H1 (cell line): ENCODE measurements around the gene RADX. TPM values are rescaled to one million over a fixed set of nuclear protein-coding genes. Genes with fewer than 3 reads are reported as not detected.

ENCODE experiments used
- CTCF ChIA-PET: fragments of 300-600 bp; sonication (Branson Sonifier 250); formaldehyde crosslinking; loops from one replicate; lab custom pipeline; 2021; ENCODE audit not compliant: partially characterized antibody; lab: Charles Lee
- POLR2A ChIA-PET: fragments of 300-600 bp; sonication (Branson Sonifier 250); formaldehyde crosslinking; loops from one replicate; lab custom pipeline; 2021; ENCODE audit warnings: inconsistent platforms; ENCODE audit not compliant: partially characterized antibody; lab: Charles Lee
- DNase-seq, 2 experiments: peaks; one replicate each; pipeline versions ENCODE4 v3.0.0 to v3.0.0-alpha.2; 2010 to 2022; ENCODE audit warnings: low spot score in 2 of 2, low read depth in 1 of 2, mixed read lengths in 1 of 2
- FAIRE-seq: peaks from 2 replicates; lab custom pipeline; 2011; peaks lifted over from hg19 to GRCh38; lab: Jason Lieb, UNC
- H2AFZ ChIP-seq: 2 replicates; pipeline ENCODE4 v1.8.1; 2012; ENCODE audit warnings: low read length, inconsistent platforms
- H2AK5ac ChIP-seq: 2 replicates; pipeline ENCODE4 v1.6.1; 2013; ENCODE audit warnings: low read depth, low read length
- H2BK120ac ChIP-seq: replicated peaks from 2 replicates; pipeline ENCODE3; 2013; ENCODE audit warnings: low read depth, low read length, inconsistent platforms
- H2BK12ac ChIP-seq: 2 replicates; pipeline ENCODE4 v1.6.1; 2013; ENCODE audit warnings: low read depth, low read length
- H2BK15ac ChIP-seq: 2 replicates; pipeline ENCODE4 v1.6.1; 2013; ENCODE audit warnings: low read length
- H2BK20ac ChIP-seq: 2 replicates; pipeline ENCODE4 v1.6.1; 2013; ENCODE audit warnings: low read length
- H2BK5ac ChIP-seq: 2 replicates; pipeline ENCODE4 v1.6.1; 2013; ENCODE audit warnings: low read depth, low read length
- H3K14ac ChIP-seq: 2 replicates; pipeline ENCODE4 v1.6.1; 2013; ENCODE audit warnings: inconsistent platforms; ENCODE audit not compliant: insufficient read length
- H3K18ac ChIP-seq: 2 replicates; pipeline ENCODE4 v1.6.1; 2013; ENCODE audit warnings: low read length; ENCODE audit errors: extremely low read depth
- H3K23ac ChIP-seq: 2 replicates; pipeline ENCODE4 v1.6.1; 2013; ENCODE audit warnings: inconsistent platforms; ENCODE audit not compliant: insufficient read length
- H3K23me2 ChIP-seq: 2 replicates; pipeline ENCODE4 v1.6.1; 2013; ENCODE audit warnings: low read depth, low read length
- H3K27ac ChIP-seq: 2 replicates; pipeline ENCODE4 v1.6.1; 2011; ENCODE audit warnings: low read depth, low read length, inconsistent platforms
- H3K27me3 ChIP-seq, 4 experiments: replicated peaks in 1 of 4; 1 replicate in 1 of 4; 2 replicates in 3 of 4; pipeline versions ENCODE4 v1.6.1 to v1.8.1; 2011 to 2013; ENCODE audit warnings: low read length in 3 of 4, mild to moderate bottlenecking in 3 of 4, inconsistent platforms in 2 of 4, mixed read lengths in 2 of 4, moderate library complexity in 1 of 4; ENCODE audit not compliant: control insufficient read depth in 3 of 4, insufficient read depth in 3 of 4; ENCODE audit errors: extremely low read depth in 1 of 4
- H3K36me3 ChIP-seq, 4 experiments: 2 replicates each; pipeline versions ENCODE4 v1.6.1 to v1.8.1; 2011 to 2013; ENCODE audit warnings: mild to moderate bottlenecking in 4 of 4, low read length in 3 of 4, moderate library complexity in 2 of 4, control low read depth in 1 of 4, inconsistent platforms in 1 of 4; ENCODE audit not compliant: insufficient read depth in 4 of 4, control insufficient read depth in 2 of 4
- H3K4ac ChIP-seq: replicated peaks from 2 replicates; pipeline ENCODE3; 2013; ENCODE audit warnings: low read length, low read depth, mixed read lengths, inconsistent platforms; ENCODE audit not compliant: insufficient read length
- H3K4me1 ChIP-seq, 4 experiments: replicated peaks in 1 of 4; 1 replicate in 1 of 4; 2 replicates in 3 of 4; pipeline versions ENCODE4 v1.6.1 to v1.8.1; 2011 to 2013; ENCODE audit warnings: low read length in 3 of 4, inconsistent platforms in 2 of 4, mixed read lengths in 1 of 4; ENCODE audit not compliant: insufficient read depth in 4 of 4, control insufficient read depth in 3 of 4
- H3K4me2 ChIP-seq, 2 experiments: 2 replicates each; pipeline versions ENCODE4 v1.6.1 to v1.8.1; 2011 to 2013; ENCODE audit warnings: low read depth in 2 of 2, low read length in 2 of 2, control low read depth in 1 of 2, inconsistent platforms in 1 of 2, mild to moderate bottlenecking in 1 of 2; ENCODE audit not compliant: insufficient read depth in 1 of 2
- H3K4me3 ChIP-seq, 4 experiments: fragments of 200-600, 300-600 bp in 1 of 4; sonication (generic), shearing (Covaris generic), sonication (Bioruptor Twin) in 1 of 4; 2 replicates each; pipeline versions ENCODE4 v1.5.1 to v1.8.1; 2011 to 2016; ENCODE audit warnings: low read length in 4 of 4, low read depth in 3 of 4, control low read depth in 2 of 4, inconsistent platforms in 2 of 4, mild to moderate bottlenecking in 2 of 4, mixed read lengths in 1 of 4, moderate library complexity in 1 of 4; ENCODE audit not compliant: insufficient read depth in 2 of 4; ENCODE audit errors: extremely low read depth in 1 of 4
- H3K56ac ChIP-seq: replicated peaks from 2 replicates; pipeline ENCODE3; 2013; ENCODE audit warnings: low read depth, mild to moderate bottlenecking, mixed read lengths, low read length, inconsistent platforms; ENCODE audit not compliant: insufficient read length
- H3K79me1 ChIP-seq: 2 replicates; pipeline ENCODE4 v1.6.1; 2013; ENCODE audit warnings: low read depth, low read length, control low read depth
- H3K79me2 ChIP-seq, 2 experiments: 2 replicates each; pipeline versions ENCODE4 v1.6.1 to v1.8.1; 2012 to 2013; ENCODE audit warnings: low read length in 2 of 2, mild to moderate bottlenecking in 2 of 2, inconsistent platforms in 1 of 2; ENCODE audit not compliant: insufficient read depth in 2 of 2, control insufficient read depth in 1 of 2
- H3K9ac ChIP-seq, 4 experiments: replicated peaks in 1 of 4; 1 replicate in 1 of 4; 2 replicates in 3 of 4; pipeline versions ENCODE4 v1.6.1 to v1.8.1; 2011 to 2013; ENCODE audit warnings: low read depth in 3 of 4, low read length in 3 of 4, control low read depth in 2 of 4, mild to moderate bottlenecking in 2 of 4, moderate library complexity in 2 of 4, inconsistent platforms in 1 of 4; ENCODE audit errors: extremely low read depth in 1 of 4
- H3K9me3 ChIP-seq, 2 experiments: 2 replicates each; pipeline versions ENCODE4 v1.6.1 to v1.8.1; 2012 to 2013; ENCODE audit warnings: mild to moderate bottlenecking in 2 of 2, moderate library complexity in 2 of 2, control low read depth in 1 of 2, inconsistent platforms in 1 of 2, low read depth in 1 of 2, low read length in 1 of 2, mixed read lengths in 1 of 2; ENCODE audit not compliant: insufficient read depth in 2 of 2
- H4K20me1 ChIP-seq, 2 experiments: replicated peaks in 1 of 2; 2 replicates each; pipeline versions ENCODE3 to v1.8.1; 2011 to 2013; ENCODE audit warnings: inconsistent platforms in 2 of 2, low read length in 2 of 2, mild to moderate bottlenecking in 1 of 2; ENCODE audit not compliant: insufficient read depth in 2 of 2, control insufficient read depth in 1 of 2
- H4K5ac ChIP-seq: 2 replicates; pipeline ENCODE4 v1.6.1; 2013; ENCODE audit warnings: low read length, low read depth, mixed read lengths, inconsistent platforms; ENCODE audit not compliant: insufficient read length
- H4K8ac ChIP-seq: 2 replicates; pipeline ENCODE4 v1.8.0; 2013; ENCODE audit warnings: mild to moderate bottlenecking, moderate library complexity, low read length, inconsistent platforms; ENCODE audit not compliant: insufficient read depth; ENCODE audit errors: extremely low read depth
- H4K91ac ChIP-seq: replicated peaks from 2 replicates; pipeline ENCODE3; 2013; ENCODE audit warnings: low read length, mixed read lengths, inconsistent platforms; ENCODE audit not compliant: insufficient read length
- BACH1 ChIP-seq: IDR thresholded peaks from 2 replicates; pipeline ENCODE4 v1.6.1; 2012; ENCODE audit warnings: low read length, improper control_type of control experiment
- EZH2 ChIP-seq: fragments of 200-600 bp; sonication (generic); IDR thresholded peaks from 2 replicates; pipeline ENCODE4 v1.7.1; 2012; ENCODE audit warnings: low read depth, mild to moderate bottlenecking, moderate library complexity, low read length, inconsistent platforms; ENCODE audit not compliant: severe bottlenecking
- WGBS, 2 experiments: shearing (Covaris generic) in 1 of 2; methylation state at CpG; one replicate each; pipeline versions ENCODE4 v1.1.6 to v1.1.7; 2013 to 2015; ENCODE audit warnings: low lambda C conversion rate in 2 of 2, mixed read lengths in 2 of 2, inconsistent platforms in 1 of 2, low coverage in 1 of 2, missing lambda C conversion rate in 1 of 2; ENCODE audit not compliant: insufficient replicate concordance in 2 of 2, insufficient coverage in 1 of 2, insufficient read length in 1 of 2; ENCODE audit errors: extremely low coverage in 1 of 2, missing lambda C conversion rate in 1 of 2; 5-methylcytosine and 5-hydroxymethylcytosine counted together
- polyA plus RNA-seq, 7 experiments: library from polyadenylated mRNA; depleted of rRNA in 3 of 7; stranded (reverse) in 5 of 7; unstranded in 2 of 7; fragments of >200 nt in 5 of 7; fragments of 200-250 nt in 2 of 7; gene quantifications; 1 replicate in 5 of 7; 2 replicates in 1 of 7; 4 replicates in 1 of 7; pipeline versions ENCODE4 v1.2.1 to v1.2.3, GENCODE V29; 2011 to 2013; ENCODE audit warnings: missing spikeins in 2 of 7, mixed read lengths in 2 of 7
- total RNA-seq: library from RNA; stranded (reverse); fragmentation: NEBNext Ultra II Directional; extraction: Animal tissue kit (Norgen Biotek cat#: 25700); gene quantifications from 2 replicates; pipeline ENCODE4 v1.2.1, GENCODE V29; 2021

Gene RADX
- total and polyA plus RNA-seq, 2 of the 8 experiments (the other 6 are each of a cell fraction or from before 2014, with no cell fraction given): 1.7 to 4.5 TPM

DNA sequence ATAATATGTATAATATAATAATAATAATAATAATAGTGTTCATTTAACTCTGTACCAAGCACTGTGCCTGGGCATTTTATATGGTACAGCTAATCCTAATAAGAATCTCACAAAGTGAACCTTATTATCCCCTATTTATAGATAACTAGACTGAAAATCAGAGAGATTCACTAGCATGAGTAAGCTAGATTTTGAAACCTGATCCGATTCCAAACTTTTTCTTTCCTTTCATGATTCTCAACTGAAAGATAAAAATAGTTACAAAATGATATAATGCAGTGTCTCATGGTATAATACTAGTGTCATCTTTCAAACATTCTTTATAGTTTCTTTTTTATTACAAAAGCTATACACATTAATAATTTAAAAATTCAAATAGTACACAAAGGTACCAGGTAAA is 58.9 kb downstream of the RADX start:
- H3K14ac ChIP-seq: no peak overlapping the region
- no peak overlapping the region for H3K27ac ChIP-seq
- 89% methylated on average over 1 of the region's 1 CpG; no CpG with 5 or more reads in 1 of the 2 experiments for WGBS, 2 experiments
- H2BK15ac ChIP-seq: no peak overlapping the region
- H3K79me2 ChIP-seq: no peaks in the 10 kb centered on the region
- H4K20me1 ChIP-seq: no peaks in the 10 kb centered on the region
- H2AK5ac ChIP-seq: no peak overlapping the region
- no peak overlapping the region for H3K9ac ChIP-seq
- H3K4me2 ChIP-seq: no peak overlapping the region
- H2BK120ac ChIP-seq: no peak overlapping the region
- POLR2A ChIA-PET: no interaction called here
- no peaks in the 10 kb centered on the region for H3K9me3 ChIP-seq
- H3K23me2 ChIP-seq: no peaks in the 10 kb centered on the region
- CTCF ChIA-PET: interaction anchor here (1.0 kb wide), 1 partner anchor 189 kb away, joined by 3 read pairs; no protein-coding TSS in a partner anchor
- H4K8ac ChIP-seq: no peak overlapping the region
- no peak overlapping the region for H3K56ac ChIP-seq
- H2AFZ ChIP-seq: no peak overlapping the region
- no peak overlapping the region for H2BK5ac ChIP-seq
- H3K4me1 ChIP-seq: no peaks in the 10 kb centered on the region
- no peak overlapping the region for H3K4me3 ChIP-seq
- no peak overlapping the region for H3K23ac ChIP-seq
- H4K5ac ChIP-seq: no peak overlapping the region
- H2BK20ac ChIP-seq: no peak overlapping the region
- H2BK12ac ChIP-seq: no peak overlapping the region
- DNase-seq (no peak), FAIRE-seq (no peak)
- H3K4ac ChIP-seq: no peak overlapping the region
- no peaks in the 10 kb centered on the region for H3K79me1 ChIP-seq
- no peaks in the 10 kb centered on the region for H3K36me3 ChIP-seq
- H3K27me3 ChIP-seq: no peaks in the 10 kb centered on the region
- H4K91ac ChIP-seq: no peak overlapping the region
- no peak overlapping the region for H3K18ac ChIP-seq
- TF ChIP-seq EZH2: no peak
- TF ChIP-seq BACH1: no peak
